Measurements from ENCODE around the gene IL20RB.

IL20RB gene

DNA sequence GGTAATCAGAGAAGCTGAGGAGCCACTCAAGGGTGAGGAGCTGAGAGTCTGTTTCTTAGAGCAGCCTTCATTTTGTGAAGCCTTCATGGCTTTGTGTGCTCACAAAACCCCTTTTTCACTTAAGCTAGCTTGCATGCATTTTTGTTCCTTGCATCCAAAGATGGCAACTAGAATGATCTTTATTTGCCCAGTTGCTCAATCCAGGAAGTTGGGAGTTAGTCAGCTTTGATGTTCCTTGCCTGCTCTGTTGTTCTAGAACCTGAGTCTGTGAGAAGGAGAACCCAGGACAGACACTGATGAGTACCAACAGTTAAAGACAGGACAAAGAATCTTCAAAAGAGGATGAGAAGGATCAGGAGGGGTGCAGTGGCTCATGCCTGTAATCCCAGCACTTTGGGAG, 81.8 kb downstream of the IL20RB start:
- DNase-seq (ENCODE audit: low read depth) = no peak

DNA sequence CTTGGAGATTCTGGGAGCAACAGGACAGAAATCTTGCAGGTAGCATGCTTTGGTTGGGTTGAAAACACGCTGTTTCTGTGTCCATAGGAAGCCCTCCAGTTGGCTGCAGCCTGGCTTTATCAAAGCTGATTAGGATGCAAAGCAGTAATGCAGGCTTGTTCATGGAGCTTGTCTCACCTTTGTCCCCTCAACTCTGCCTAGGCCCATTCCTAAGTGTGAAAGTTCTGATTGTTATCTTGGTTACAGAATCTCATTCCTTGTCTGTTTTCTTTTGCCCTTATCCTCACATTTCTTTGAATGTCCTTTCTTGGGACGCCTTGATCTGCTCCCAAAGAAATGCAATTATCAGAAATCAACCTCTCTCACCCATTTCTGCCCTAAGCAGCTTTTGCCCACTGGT, 83.5 kb downstream of the IL20RB start:
- DNase-seq (ENCODE audit: low read depth) = no peak

DNA sequence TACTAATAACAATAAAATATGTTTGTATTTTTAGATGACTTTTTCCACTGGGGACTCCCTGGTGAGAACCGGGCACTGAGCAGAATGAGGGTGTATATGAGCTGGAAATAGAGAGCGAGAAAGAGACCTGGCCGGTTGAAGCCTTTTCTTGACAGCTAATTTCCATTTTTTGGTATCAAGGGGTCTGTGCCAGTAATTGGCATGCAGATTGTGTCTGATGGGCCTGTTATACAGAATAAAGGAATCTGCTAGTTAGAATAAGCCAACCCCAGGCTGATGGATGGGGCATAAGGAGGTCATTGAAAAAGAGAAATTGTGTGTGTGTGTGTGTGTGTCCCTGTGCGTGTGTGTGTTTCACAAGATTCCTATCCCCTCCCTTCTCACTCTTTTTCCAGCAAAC, 83.9 kb downstream of the IL20RB start:
- no peak for DNase-seq (ENCODE audit: low read depth)

- DNase-seq (ENCODE audit: low read depth) = no peak
These were observed 89.0 kb downstream of the IL20RB start for GRCh38 chr3:137046747-137047146.

DNA sequence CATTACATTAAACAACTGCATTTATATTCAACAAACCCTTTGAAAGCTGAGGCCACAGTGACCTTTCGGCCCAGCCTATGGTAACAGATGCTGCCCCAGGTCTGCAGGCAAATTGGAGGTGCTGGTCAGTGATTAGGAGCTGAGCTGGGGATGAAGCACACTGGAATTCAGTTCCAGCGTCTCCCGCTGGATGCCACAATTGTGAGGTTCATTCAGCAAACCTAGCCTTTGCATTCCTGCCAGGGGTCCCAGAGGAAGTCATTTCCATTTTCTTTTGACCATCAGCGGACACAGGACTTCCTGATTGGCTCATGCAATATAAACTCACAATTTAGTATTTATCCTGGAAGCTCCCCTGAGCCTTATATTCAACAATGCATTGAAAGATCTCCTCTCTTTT, 89.5 kb downstream of the IL20RB start:
- DNase-seq (ENCODE audit: low read depth) = no peak

DNA sequence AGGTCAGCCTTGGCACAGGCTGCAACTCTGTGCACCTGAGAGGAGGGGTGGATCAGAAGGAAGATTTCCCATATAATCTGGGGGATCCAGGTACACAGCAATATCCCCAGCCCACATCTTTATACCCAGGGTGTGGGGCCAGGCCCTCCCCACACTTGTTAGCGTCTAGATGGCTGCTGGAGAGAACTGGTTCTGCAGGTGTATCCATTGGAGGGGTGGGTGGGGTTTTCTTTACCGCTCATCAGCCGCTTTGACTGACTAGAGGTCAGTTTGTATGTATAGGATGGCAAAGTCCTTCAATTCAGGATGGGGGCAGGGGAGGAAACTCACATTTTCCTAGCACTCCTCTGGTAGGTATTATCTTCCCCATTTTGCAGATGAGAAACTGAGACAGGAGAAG, 92.5 kb downstream of the IL20RB start:
- DNase-seq (ENCODE audit: low read depth) = no peak

GRCh38 chr3:137052298-137052697, 94.5 kb downstream of the IL20RB start:
- DNase-seq (ENCODE audit: low read depth) = no peak

Measured in activated T-cell treated with anti-CD3 and anti-CD28 coated beads for 24 hours (primary cell).